ENCODE results near the gene LSAMP.

Gene LSAMP

GRCh38 chr3:116161575-116162525 lies 283.4 kb downstream of the LSAMP start:
- POLR2A ChIA-PET = no interaction called here
- no peak overlapping the region for H3K4me3 ChIP-seq (ENCODE audit: low read depth, low read length)
- DNase-seq (ENCODE audit: low read depth, low spot score) = no peak
- CTCF ChIA-PET = no interaction called here
- no peak for TF ChIP-seq CTCF (IDR thresholded peaks at IDR 0.05; ENCODE audit: insufficient read depth, low read length, missing control alignments)

- TF ChIP-seq CTCF (IDR thresholded peaks at IDR 0.05; ENCODE audit: insufficient read depth, low read length, missing control alignments) = no peak
- ChIA-PET POLR2A (no interaction called here), CTCF (no interaction called here)
- H3K4me3 ChIP-seq (ENCODE audit: low read depth, low read length) = no peak overlapping the region
- DNase-seq (ENCODE audit: low read depth, low spot score) = no peak
Measured at GRCh38 chr3:116160594-116160993, 284.7 kb downstream of the LSAMP start.

- CTCF ChIA-PET = no interaction called here
Measured at GRCh38 chr3:116155841-116156240, 289.4 kb downstream of the LSAMP start.

DNA sequence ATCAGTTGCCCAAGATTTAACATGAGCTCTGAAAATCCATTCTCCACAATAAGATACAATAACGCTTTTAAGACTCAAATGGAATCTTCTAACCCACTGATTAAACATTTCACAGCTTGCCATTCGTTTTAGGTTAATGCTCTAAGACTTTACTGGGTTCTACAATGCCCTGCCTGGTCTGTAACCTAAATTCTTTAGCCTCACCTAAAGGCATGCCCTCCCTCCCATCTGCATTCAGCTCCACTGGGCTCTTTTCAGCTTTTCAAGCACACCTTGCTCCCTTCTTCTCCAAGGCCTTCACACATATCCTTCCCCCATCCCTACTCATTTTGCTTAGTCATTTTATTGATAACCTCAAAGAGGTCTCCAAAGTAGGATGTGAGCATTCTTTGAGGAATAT lies 290.9 kb downstream of the LSAMP start:
- no peak overlapping the region for H3K4me3 ChIP-seq (ENCODE audit: low read depth, low read length)
- DNase-seq (ENCODE audit: low read depth, low spot score) = no peak
- TF ChIP-seq CTCF (IDR thresholded peaks at IDR 0.05; ENCODE audit: insufficient read depth, low read length, missing control alignments) = no peak
- POLR2A ChIA-PET = no interaction called here
- CTCF ChIA-PET = interaction anchor here (0.8 to 1.2 kb wide), 2 partner anchors 14 kb away, joined by 4 read pairs; no protein-coding TSS in a partner anchor

More at GRCh38 chr3:116155841-116156240, 289.4 kb downstream of the LSAMP start:
- DNase-seq (ENCODE audit: low read depth, low spot score) = no peak
- POLR2A ChIA-PET = no interaction called here
- TF ChIP-seq CTCF (IDR thresholded peaks at IDR 0.05; ENCODE audit: insufficient read depth, low read length, missing control alignments) = no peak
- H3K4me3 ChIP-seq (ENCODE audit: low read depth, low read length) = no peak overlapping the region

DNA sequence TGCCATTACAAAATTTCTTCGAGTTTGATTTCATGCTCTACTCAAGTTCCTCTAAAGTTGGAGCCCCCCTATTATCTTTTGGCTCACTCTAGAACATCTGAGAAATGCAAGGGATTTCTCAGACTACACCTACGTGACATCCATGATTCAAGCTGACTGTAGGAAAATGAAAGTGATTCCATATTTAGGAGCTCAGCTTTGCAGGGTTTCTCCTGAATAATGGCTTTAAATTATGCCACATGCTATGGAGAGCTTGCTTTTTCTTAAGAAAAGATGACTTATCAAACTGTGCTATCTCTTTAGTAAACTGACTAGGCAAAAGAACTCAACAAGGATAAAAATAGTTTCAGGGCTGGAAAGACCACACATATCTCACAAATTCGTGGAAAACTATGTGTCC lies 292.1 kb downstream of the LSAMP start:
- no peak for TF ChIP-seq CTCF (IDR thresholded peaks at IDR 0.05; ENCODE audit: insufficient read depth, low read length, missing control alignments)
- POLR2A ChIA-PET = no interaction called here
- CTCF ChIA-PET = interaction anchor here (1.2 to 1.5 kb wide), 2 partner anchors 13 to 14 kb away, joined by 4 to 5 read pairs; no protein-coding TSS in a partner anchor
- no peak overlapping the region for H3K4me3 ChIP-seq (ENCODE audit: low read depth, low read length)
- no peak for DNase-seq (ENCODE audit: low read depth, low spot score)

DNA sequence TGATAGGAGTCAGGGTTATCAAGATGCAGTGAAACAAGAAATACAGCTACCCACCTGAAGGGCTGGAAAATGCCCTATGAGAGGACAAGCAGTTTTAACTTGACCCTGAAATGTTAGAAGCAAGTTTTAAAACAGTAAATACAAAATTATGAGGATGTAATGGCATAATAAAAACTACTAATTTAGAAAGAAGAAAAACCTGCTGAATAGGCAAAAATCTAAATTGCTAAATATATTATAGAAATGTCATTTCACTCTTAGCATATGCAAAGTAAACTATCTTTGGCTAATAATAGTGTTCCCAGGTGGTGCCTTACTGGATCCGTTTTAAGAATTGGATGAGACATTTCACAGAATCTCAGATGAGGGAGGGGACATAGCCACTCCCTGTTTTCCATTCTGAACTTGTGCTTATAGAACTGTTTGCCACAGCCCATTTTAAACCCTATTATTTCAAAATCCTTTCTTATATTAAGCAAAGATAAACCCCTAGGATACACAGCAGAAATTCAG lies 294.6 kb downstream of the LSAMP start:
- H3K4me3 ChIP-seq (ENCODE audit: low read depth, low read length) = no peak overlapping the region
- ChIA-PET CTCF (no interaction called here), POLR2A (no interaction called here)
- no peak for TF ChIP-seq CTCF (IDR thresholded peaks at IDR 0.05; ENCODE audit: insufficient read depth, low read length, missing control alignments)
- no peak for DNase-seq (ENCODE audit: low read depth, low spot score)
